ENCODE data around the gene ST7L.
"Not testable (repeated sequence)": the region's sequence is repeated elsewhere in the genome, so short reads cannot be mapped to it uniquely, and the experiment has no call there.

The ST7L gene

DNA sequence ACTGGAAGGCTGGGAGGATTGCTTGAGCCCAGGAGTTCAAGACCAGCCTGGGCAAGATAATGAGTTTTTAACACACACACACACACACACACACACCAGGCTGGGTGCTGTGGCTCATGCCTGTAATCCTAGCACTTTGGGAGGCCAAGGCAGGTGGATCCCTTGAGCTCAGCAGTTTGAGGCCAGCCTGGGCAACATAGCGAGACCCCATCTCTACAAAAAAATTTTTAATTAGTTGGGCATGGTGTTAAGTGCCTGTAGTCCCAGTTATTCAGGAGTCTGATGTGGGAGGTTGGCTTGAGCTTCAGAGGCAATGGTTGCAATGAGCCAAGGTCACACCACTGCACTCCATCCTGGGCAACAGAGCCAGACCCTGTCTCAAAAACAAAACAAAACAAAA lies 132.9 kb downstream of the ST7L start:
- DNase-seq = not testable (repeated sequence)

DNA sequence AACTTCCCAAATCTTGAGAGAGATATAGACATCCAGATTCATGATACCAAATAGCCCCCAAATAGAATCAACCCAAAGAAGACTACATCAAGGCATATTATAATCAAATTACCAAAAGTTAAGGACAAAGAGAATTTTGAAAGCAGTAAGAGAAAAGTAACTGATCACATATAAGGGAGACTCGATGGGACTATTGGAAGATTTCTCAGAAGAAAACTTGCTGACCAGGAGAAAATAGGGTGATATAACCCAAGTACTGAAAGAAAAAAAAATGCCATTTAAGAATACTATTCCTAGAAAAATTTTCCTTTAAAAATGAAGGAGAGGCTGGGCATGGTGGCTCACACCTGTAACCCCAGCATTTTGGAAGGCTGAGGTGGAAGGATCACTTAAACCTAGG lies 140.6 kb downstream of the ST7L start:
- DNase-seq = no peak

DNA sequence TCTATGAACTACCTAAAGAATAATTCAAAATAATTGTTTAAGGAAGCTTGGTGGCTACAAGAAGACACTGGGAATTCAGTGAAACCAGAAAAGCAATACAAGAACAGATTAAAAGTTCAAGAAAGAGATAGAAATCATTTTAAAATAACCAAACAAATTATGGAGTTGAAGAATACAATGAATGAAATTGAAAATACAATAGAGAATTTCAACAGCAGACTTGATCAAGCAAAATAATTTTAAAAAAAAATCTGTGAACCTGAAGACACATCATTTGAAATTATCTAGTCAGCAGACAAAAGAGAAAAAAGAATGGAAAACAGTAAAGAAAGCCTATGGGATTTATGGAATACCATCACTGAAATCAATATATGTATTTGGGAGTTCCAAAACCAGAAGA lies 141.4 kb downstream of the ST7L start:
- DNase-seq = no peak

Data from NCI-H510A (cell line).